ENCODE data around the gene SLC6A12.

The SLC6A12 gene

GRCh38 chr12:197911-198695, 15.9 kb downstream of the SLC6A12 start:
- H3K4me3 ChIP-seq (ENCODE audit: low read depth, low read length), result no peak overlapping the region
- H3K27ac ChIP-seq, result no peak overlapping the region
- TF ChIP-seq CTCF (IDR thresholded peaks at IDR 0.05; ENCODE audit: low read depth, low read length), result no peak
- no peaks in the 10 kb centered on the region for H3K36me3 ChIP-seq
- no peaks in the 10 kb centered on the region for H3K27me3 ChIP-seq (ENCODE audit: insufficient read depth, low read depth, severe bottlenecking)
- no peak for DNase-seq
- H3K9me3 ChIP-seq (ENCODE audit: severe bottlenecking), result no peaks in the 10 kb centered on the region

GRCh38 chr12:197347-197746, 16.6 kb downstream of the SLC6A12 start:
- no peaks in the 10 kb centered on the region for H3K36me3 ChIP-seq
- no peaks in the 10 kb centered on the region for H3K9me3 ChIP-seq (ENCODE audit: severe bottlenecking)
- H3K4me3 ChIP-seq (ENCODE audit: low read depth, low read length), result no peak overlapping the region
- H3K27me3 ChIP-seq (ENCODE audit: insufficient read depth, low read depth, severe bottlenecking), result no peaks in the 10 kb centered on the region
- DNase-seq, result no peak
- no peak overlapping the region for H3K27ac ChIP-seq
- no peak for TF ChIP-seq CTCF (IDR thresholded peaks at IDR 0.05; ENCODE audit: low read depth, low read length)

- H3K9me3 ChIP-seq (ENCODE audit: severe bottlenecking), result no peaks in the 10 kb centered on the region
- no peak overlapping the region for H3K4me3 ChIP-seq (ENCODE audit: low read depth, low read length)
- no peaks in the 10 kb centered on the region for H3K27me3 ChIP-seq (ENCODE audit: insufficient read depth, low read depth, severe bottlenecking)
- H3K36me3 ChIP-seq, result no peaks in the 10 kb centered on the region
- no peak for TF ChIP-seq CTCF (IDR thresholded peaks at IDR 0.05; ENCODE audit: low read depth, low read length)
- no peak overlapping the region for H3K27ac ChIP-seq
- DNase-seq, result no peak
Measured at GRCh38 chr12:196436-196835, 17.5 kb downstream of the SLC6A12 start.

GRCh38 chr12:195951-196350, 18.0 kb downstream of the SLC6A12 start:
- no peaks in the 10 kb centered on the region for H3K9me3 ChIP-seq (ENCODE audit: severe bottlenecking)
- H3K36me3 ChIP-seq, result no peaks in the 10 kb centered on the region
- no peak overlapping the region for H3K4me3 ChIP-seq (ENCODE audit: low read depth, low read length)
- no peak for TF ChIP-seq CTCF (IDR thresholded peaks at IDR 0.05; ENCODE audit: low read depth, low read length)
- no peak for DNase-seq
- no peaks in the 10 kb centered on the region for H3K27me3 ChIP-seq (ENCODE audit: insufficient read depth, low read depth, severe bottlenecking)
- no peak overlapping the region for H3K27ac ChIP-seq

- H3K9me3 ChIP-seq (ENCODE audit: severe bottlenecking), result no peaks in the 10 kb centered on the region
- H3K27me3 ChIP-seq (ENCODE audit: insufficient read depth, low read depth, severe bottlenecking), result no peaks in the 10 kb centered on the region
- DNase-seq, result no peak
- H3K4me3 ChIP-seq (ENCODE audit: low read depth, low read length), result no peak overlapping the region
- no peaks in the 10 kb centered on the region for H3K36me3 ChIP-seq
- no peak overlapping the region for H3K27ac ChIP-seq
- TF ChIP-seq CTCF (IDR thresholded peaks at IDR 0.05; ENCODE audit: low read depth, low read length), result no peak
Measured at GRCh38 chr12:195156-195555, 18.8 kb downstream of the SLC6A12 start.

GRCh38 chr12:194276-194675, 19.7 kb downstream of the SLC6A12 start:
- H3K27ac ChIP-seq, result no peak overlapping the region
- no peak for TF ChIP-seq CTCF (IDR thresholded peaks at IDR 0.05; ENCODE audit: low read depth, low read length)
- no peaks in the 10 kb centered on the region for H3K9me3 ChIP-seq (ENCODE audit: severe bottlenecking)
- no peak for DNase-seq
- H3K27me3 ChIP-seq (ENCODE audit: insufficient read depth, low read depth, severe bottlenecking), result no peaks in the 10 kb centered on the region
- H3K36me3 ChIP-seq, result no peaks in the 10 kb centered on the region
- no peak overlapping the region for H3K4me3 ChIP-seq (ENCODE audit: low read depth, low read length)
